ENCODE data around the gene CDA. TPM values are rescaled to one million over a fixed set of nuclear protein-coding genes. Genes with fewer than 3 reads are reported as not detected.
A peak's percentile ranks its signal among the peaks of the same experiment; 100 is the strongest.

CDA gene
- total RNA-seq, 1 donor from 2014 or later: not detected

- Mint-ChIP-seq H3K4me3 (ENCODE audit: low read depth) (peak overlapping the region; percentile 84), H3K27ac (peak overlapping the region; percentile 78)
- no peak for DNase-seq (ENCODE audit: low spot score, unreplicated experiment)
These were observed 45.2 kb downstream of the CDA start for GRCh38 chr1:20634065-20634593.

DNA sequence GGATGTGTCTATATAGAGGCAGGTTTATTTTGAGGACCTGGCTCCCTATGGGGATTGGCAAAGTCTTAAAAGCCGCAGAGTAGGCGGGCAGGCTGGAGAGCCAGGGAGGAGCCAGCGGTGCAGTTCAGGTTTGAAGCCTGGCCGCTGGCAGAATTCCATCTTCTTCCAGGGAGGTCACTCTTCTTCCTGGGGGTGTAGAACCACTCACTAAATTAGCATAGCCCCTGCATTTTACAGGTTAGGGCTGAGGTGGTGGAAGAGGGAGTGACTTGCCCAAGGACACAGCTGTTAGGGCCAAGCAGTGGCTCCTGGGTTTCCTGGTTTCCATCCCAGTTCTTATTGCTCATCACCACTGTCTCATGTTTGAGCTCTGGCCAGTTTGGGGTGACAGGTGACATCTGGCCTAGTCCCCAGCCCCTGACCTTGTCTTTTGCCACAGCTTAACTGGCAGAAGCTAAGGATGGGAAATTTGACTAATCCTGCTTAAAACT, 45.7 kb downstream of the CDA start:
- peak overlapping the region; percentile 84 for H3K4me3 Mint-ChIP-seq (ENCODE audit: low read depth)
- no peak for DNase-seq (ENCODE audit: low spot score, unreplicated experiment)
- no peaks in the 10 kb centered on the region for H3K27me3 Mint-ChIP-seq
- peaks cover 3% of the 10 kb centered on the region for H3K4me1 Mint-ChIP-seq (ENCODE audit: low read depth)
- H3K9me3 Mint-ChIP-seq (ENCODE audit: low read depth): no peaks in the 10 kb centered on the region
- peaks cover 2% of the 10 kb centered on the region for H3K36me3 Mint-ChIP-seq (ENCODE audit: insufficient read depth)
- no peak for TF ChIP-seq CTCF (IDR thresholded peaks at IDR 0.05; ENCODE audit: unreplicated experiment)
- H3K27ac Mint-ChIP-seq: no peak overlapping the region

More at GRCh38 chr1:20634065-20634593, 45.2 kb downstream of the CDA start:
- Mint-ChIP-seq H3K36me3 (ENCODE audit: insufficient read depth) (peaks cover 2% of the 10 kb centered on the region), H3K9me3 (ENCODE audit: low read depth) (no peaks in the 10 kb centered on the region), H3K27me3 (no peaks in the 10 kb centered on the region), H3K4me1 (ENCODE audit: low read depth) (peaks cover 3% of the 10 kb centered on the region)
- TF ChIP-seq CTCF (IDR thresholded peaks at IDR 0.05; ENCODE audit: unreplicated experiment): no peak

DNA sequence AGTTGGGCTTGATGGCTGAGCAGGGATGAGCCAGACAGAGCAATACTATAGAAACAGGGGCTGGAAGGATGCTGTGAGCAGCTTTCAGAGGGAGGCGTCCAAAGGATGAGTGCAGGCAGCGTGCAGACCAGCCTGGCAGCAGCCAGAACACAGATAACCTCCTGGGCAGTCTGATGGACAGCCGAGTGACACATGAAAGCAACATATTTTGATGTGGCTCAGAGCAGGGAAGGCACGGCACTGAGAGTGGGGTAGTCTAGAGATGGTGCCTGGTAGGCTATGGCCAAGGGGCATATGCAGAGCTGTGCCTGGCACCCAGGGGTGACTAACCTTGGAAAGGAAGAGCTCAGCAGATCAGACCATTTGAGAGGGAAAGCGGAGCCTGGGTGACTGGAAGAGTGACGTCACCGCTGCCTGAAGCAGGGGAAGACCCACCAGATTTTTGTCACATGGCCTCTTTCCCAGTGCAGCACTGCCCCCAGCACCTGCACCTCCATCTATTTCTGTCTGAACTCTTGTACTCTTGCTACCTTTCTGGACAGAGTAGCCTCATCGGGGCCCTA, 48.0 kb downstream of the CDA start:
- peaks cover 9% of the 10 kb centered on the region for H3K36me3 Mint-ChIP-seq (ENCODE audit: insufficient read depth)
- no peak for TF ChIP-seq CTCF (IDR thresholded peaks at IDR 0.05; ENCODE audit: unreplicated experiment)
- no peaks in the 10 kb centered on the region for H3K27me3 Mint-ChIP-seq
- no peak overlapping the region for H3K27ac Mint-ChIP-seq
- no peak for DNase-seq (ENCODE audit: low spot score, unreplicated experiment)
- no peaks in the 10 kb centered on the region for H3K9me3 Mint-ChIP-seq (ENCODE audit: low read depth)
- H3K4me3 Mint-ChIP-seq (ENCODE audit: low read depth): no peak overlapping the region
- peaks cover 3% of the 10 kb centered on the region for H3K4me1 Mint-ChIP-seq (ENCODE audit: low read depth)

GRCh38 chr1:20640183-20640597, 51.3 kb downstream of the CDA start:
- Mint-ChIP-seq H3K9me3 (ENCODE audit: low read depth) (no peaks in the 10 kb centered on the region), H3K36me3 (ENCODE audit: insufficient read depth) (peaks cover 15% of the 10 kb centered on the region), H3K4me3 (ENCODE audit: low read depth) (no peak overlapping the region), H3K4me1 (ENCODE audit: low read depth) (no peaks in the 10 kb centered on the region), H3K27ac (no peak overlapping the region), H3K27me3 (no peaks in the 10 kb centered on the region)
- peak; percentile 38 for DNase-seq (ENCODE audit: low spot score, unreplicated experiment)
- TF ChIP-seq CTCF (IDR thresholded peaks at IDR 0.05; ENCODE audit: unreplicated experiment): peak; percentile 84

GRCh38 chr1:20641975-20642374, 53.1 kb downstream of the CDA start:
- peaks cover 15% of the 10 kb centered on the region for H3K36me3 Mint-ChIP-seq (ENCODE audit: insufficient read depth)
- no peak for DNase-seq (ENCODE audit: low spot score, unreplicated experiment)
- TF ChIP-seq CTCF (IDR thresholded peaks at IDR 0.05; ENCODE audit: unreplicated experiment): no peak
- no peak overlapping the region for H3K27ac Mint-ChIP-seq
- no peaks in the 10 kb centered on the region for H3K4me1 Mint-ChIP-seq (ENCODE audit: low read depth)
- H3K9me3 Mint-ChIP-seq (ENCODE audit: low read depth): no peaks in the 10 kb centered on the region
- H3K4me3 Mint-ChIP-seq (ENCODE audit: low read depth): no peak overlapping the region
- no peaks in the 10 kb centered on the region for H3K27me3 Mint-ChIP-seq

All from progenitor cell of endocrine pancreas (in vitro differentiated cells).